ENCODE data around the gene ANTXRL. TPM values are rescaled to one million over a fixed set of nuclear protein-coding genes. Genes with fewer than 3 reads are reported as not detected.
"Not testable (repeated sequence)": the region's sequence is repeated elsewhere in the genome, so short reads cannot be mapped to it uniquely, and the experiment has no call there.

ANTXRL gene
- total RNA-seq, result under 1 TPM in 2 of 8 experiments, not detected in 6; 0.08 to 0.57 TPM

GRCh38 chr10:46286991-46287693 is at the start of gene ANTXRL:
TSS of gene ANTXRL (plus strand) at chr10:46286997. CDS start at chr10:46287263, 266 bp downstream.
- WGBS, 10 experiments, result 82 to 97% (median 96%) methylated on average over 4 to 7 of the region's 8 CpGs; no CpG with 5 or more reads in 7 of the 10 experiments
- in situ Hi-C loops (cut with MboI; ENCODE audit: low pct_unique_long_range_greater_than_20kb in 2 of 9, low sequenced_read_pairs in 9 of 9, unreplicated experiment in 9 of 9), result loop anchor here in 6 of 9 experiments (10.0 to 25.0 kb wide), 4 partner anchors 175 to 1100 kb away; partner anchors contain the start of gene ZNF488 (in 4 of the 6)
- no peak within 1 kb of the TSS for H3K4me3 ChIP-seq
- no peak within 1 kb of the TSS for H3K27ac ChIP-seq
- H3K4me1 ChIP-seq (replicated peaks in 1 of 2), result peaks cover 0 to 3% of the 10 kb centered on the region in 2 donors
- no peak for ATAC-seq (replicated peaks in 6 of 8)

GRCh38 chr10:46237815-46238510 is 48.8 kb upstream of the ANTXRL start:
- WGBS, 10 experiments, result 0 to 100% (median 60%) methylated on average over 1 to 3 of the region's 3 CpGs; no CpG with 5 or more reads in 2 of the 10 experiments
- in situ Hi-C loops (cut with MboI; ENCODE audit: low pct_unique_long_range_greater_than_20kb in 2 of 9, low sequenced_read_pairs in 9 of 9, unreplicated experiment in 9 of 9), result no loop called here
- no peak for ATAC-seq (replicated peaks in 6 of 8)

GRCh38 chr10:46239247-46239646 is 47.5 kb upstream of the ANTXRL start:
- Histone ChIP-seq H3K4me3 (no peak overlapping the region), H3K4me1 (replicated peaks in 1 of 2) (no peaks in the 10 kb centered on the region), H3K27ac (no peak overlapping the region)
- in situ Hi-C loops (cut with MboI; ENCODE audit: low pct_unique_long_range_greater_than_20kb in 2 of 9, low sequenced_read_pairs in 9 of 9, unreplicated experiment in 9 of 9), result no loop called here
- no peak for ATAC-seq (replicated peaks in 6 of 8)

More at GRCh38 chr10:46237815-46238510, 48.8 kb upstream of the ANTXRL start:
- Histone ChIP-seq H3K4me3 (no peak overlapping the region), H3K4me1 (replicated peaks in 1 of 2) (no peaks in the 10 kb centered on the region), H3K27ac (no peak overlapping the region)

GRCh38 chr10:46239993-46240683 is 46.7 kb upstream of the ANTXRL start:
- ATAC-seq (replicated peaks in 6 of 8), result no peak
- in situ Hi-C loops (cut with MboI; ENCODE audit: low pct_unique_long_range_greater_than_20kb in 2 of 9, low sequenced_read_pairs in 9 of 9, unreplicated experiment in 9 of 9), result no loop called here
- Histone ChIP-seq H3K4me1 (replicated peaks in 1 of 2) (no peaks in the 10 kb centered on the region), H3K27ac (no peak overlapping the region), H3K4me3 (no peak overlapping the region)
- WGBS, 10 experiments, result 0 to 83% (median 60%) methylated on average over 1 of the region's 2 CpGs; no CpG with 5 or more reads in 5 of the 10 experiments

- Histone ChIP-seq H3K4me3 (no peak overlapping the region), H3K4me1 (replicated peaks in 1 of 2) (no peaks in the 10 kb centered on the region), H3K27ac (no peak overlapping the region)
- ATAC-seq (replicated peaks in 6 of 8), result no peak
- in situ Hi-C loops (cut with MboI; ENCODE audit: low pct_unique_long_range_greater_than_20kb in 2 of 9, low sequenced_read_pairs in 9 of 9, unreplicated experiment in 9 of 9), result no loop called here
- WGBS, 10 experiments, result no CpG with 5 or more reads among the region's 2 CpGs
Observed at GRCh38 chr10:46240684-46241565, 45.9 kb upstream of the ANTXRL start.

GRCh38 chr10:46245381-46245900 is 41.4 kb upstream of the ANTXRL start:
- Histone ChIP-seq H3K4me3 (no peak overlapping the region), H3K27ac (no peak overlapping the region), H3K4me1 (replicated peaks in 1 of 2) (no peaks in the 10 kb centered on the region)
- ATAC-seq (replicated peaks in 6 of 8), result no peak
- 58 to 100% (median 77%) methylated on average over 1 to 7 of the region's 9 CpGs; no CpG with 5 or more reads in 1 of the 10 experiments for WGBS, 10 experiments
- in situ Hi-C loops (cut with MboI; ENCODE audit: low pct_unique_long_range_greater_than_20kb in 2 of 9, low sequenced_read_pairs in 9 of 9, unreplicated experiment in 9 of 9), result no loop called here

GRCh38 chr10:46246400-46247180 is 40.2 kb upstream of the ANTXRL start:
- H3K4me1 ChIP-seq (replicated peaks in 1 of 2); H3K4me3 ChIP-seq; in situ Hi-C loops (cut with MboI; ENCODE audit: low pct_unique_long_range_greater_than_20kb in 2 of 9, low sequenced_read_pairs in 9 of 9, unreplicated experiment in 9 of 9); ATAC-seq (replicated peaks in 6 of 8); H3K27ac ChIP-seq: not testable (repeated sequence)
- WGBS, 10 experiments, result 38 to 80% methylated on average over 1 to 3 of the region's 10 CpGs; no CpG with 5 or more reads in 8 of the 10 experiments

GRCh38 chr10:46247181-46247475 is 39.7 kb upstream of the ANTXRL start:
- 50 to 80% (median 80%) methylated on average over 1 to 2 of the region's 3 CpGs; no CpG with 5 or more reads in 7 of the 10 experiments for WGBS, 10 experiments
- Histone ChIP-seq H3K4me3 (no peak overlapping the region), H3K27ac (no peak overlapping the region), H3K4me1 (replicated peaks in 1 of 2) (no peaks in the 10 kb centered on the region)
- no peak for ATAC-seq (replicated peaks in 6 of 8)
- in situ Hi-C loops (cut with MboI; ENCODE audit: low pct_unique_long_range_greater_than_20kb in 2 of 9, low sequenced_read_pairs in 9 of 9, unreplicated experiment in 9 of 9), result no loop called here

GRCh38 chr10:46247808-46248569 is 38.8 kb upstream of the ANTXRL start:
- H3K4me1 ChIP-seq (replicated peaks in 1 of 2), result no peaks in the 10 kb centered on the region
- no peak overlapping the region for H3K27ac ChIP-seq
- no peak overlapping the region for H3K4me3 ChIP-seq
- 33 to 94% (median 82%) methylated on average over 1 to 11 of the region's 14 CpGs; no CpG with 5 or more reads in 1 of the 10 experiments for WGBS, 10 experiments
- in situ Hi-C loops (cut with MboI; ENCODE audit: low pct_unique_long_range_greater_than_20kb in 2 of 9, low sequenced_read_pairs in 9 of 9, unreplicated experiment in 9 of 9), result no loop called here
- ATAC-seq (replicated peaks in 6 of 8), result no peak

- 63 to 80% (median 75%) methylated on average over 2 to 5 of the region's 10 CpGs; no CpG with 5 or more reads in 7 of the 10 experiments for WGBS, 10 experiments
- Histone ChIP-seq H3K4me1 (replicated peaks in 1 of 2) (no peaks in the 10 kb centered on the region), H3K4me3 (no peak overlapping the region), H3K27ac (no peak overlapping the region)
- in situ Hi-C loops (cut with MboI; ENCODE audit: low pct_unique_long_range_greater_than_20kb in 2 of 9, low sequenced_read_pairs in 9 of 9, unreplicated experiment in 9 of 9), result no loop called here
- ATAC-seq (replicated peaks in 6 of 8), result no peak
Observed at GRCh38 chr10:46248651-46249146, 38.1 kb upstream of the ANTXRL start.

- H3K4me3 ChIP-seq; in situ Hi-C loops (cut with MboI; ENCODE audit: low pct_unique_long_range_greater_than_20kb in 2 of 9, low sequenced_read_pairs in 9 of 9, unreplicated experiment in 9 of 9); H3K27ac ChIP-seq; ATAC-seq (replicated peaks in 6 of 8); H3K4me1 ChIP-seq (replicated peaks in 1 of 2): not testable (repeated sequence)
- WGBS, 10 experiments, result no CpG with 5 or more reads among the region's 9 CpGs
Observed at GRCh38 chr10:46249617-46250344, 37.0 kb upstream of the ANTXRL start.
